Neuronal stem cell (in vitro differentiated cells): ENCODE results near the gene SLC12A9.
"Not testable (repeated sequence)": the region's sequence is repeated elsewhere in the genome, so short reads cannot be mapped to it uniquely, and the experiment has no call there.

Experiments
- DNase-seq: peaks from one replicate; pipeline ENCODE4 v3.0.0-alpha.2; 2013; ENCODE audit warnings: low spot score
- H2AFZ ChIP-seq: one replicate; pipeline ENCODE4 v1.6.1; 2013; ENCODE audit warnings: mild to moderate bottlenecking, low read length, inconsistent platforms
- H2AK5ac ChIP-seq: 2 replicates; pipeline ENCODE4 v1.6.1; 2013; ENCODE audit warnings: low read depth, mild to moderate bottlenecking, inconsistent platforms, low read length, moderate library complexity, mixed read lengths
- H2BK120ac ChIP-seq: 2 replicates; pipeline ENCODE4 v1.6.1; 2013; ENCODE audit warnings: low read depth, mild to moderate bottlenecking, inconsistent platforms, low read length, moderate library complexity, mixed read lengths
- H2BK12ac ChIP-seq: one replicate; pipeline ENCODE4 v1.6.1; 2013; ENCODE audit warnings: low read length, inconsistent platforms
- H2BK15ac ChIP-seq: 2 replicates; pipeline ENCODE4 v1.6.1; 2013; ENCODE audit warnings: mild to moderate bottlenecking, low read length, inconsistent platforms, mixed read lengths
- H2BK5ac ChIP-seq: one replicate; pipeline ENCODE4 v1.6.1; 2013; ENCODE audit warnings: inconsistent platforms, mild to moderate bottlenecking, low read length, moderate library complexity
- H3K14ac ChIP-seq: one replicate; pipeline ENCODE4 v1.6.1; 2013; ENCODE audit warnings: low read length, inconsistent platforms
- H3K18ac ChIP-seq: 2 replicates; pipeline ENCODE4 v1.6.1; 2013; ENCODE audit warnings: low read length, inconsistent platforms
- H3K23ac ChIP-seq: 2 replicates; pipeline ENCODE4 v1.6.1; 2013; ENCODE audit warnings: low read depth, mild to moderate bottlenecking, mixed read lengths, low read length, inconsistent platforms; ENCODE audit not compliant: poor library complexity
- H3K27ac ChIP-seq: replicated peaks from 3 replicates; pipeline ENCODE4 v1.5.1; 2013; ENCODE audit warnings: low read length, inconsistent platforms
- H3K27me3 ChIP-seq, 3 experiments: 2 replicates each; pipeline ENCODE4 v1.6.1; 2013; ENCODE audit warnings: low read length in 3 of 3, mild to moderate bottlenecking in 2 of 3, inconsistent platforms in 1 of 3, low read depth in 1 of 3, mixed read lengths in 1 of 3, moderate library complexity in 1 of 3; ENCODE audit not compliant: control insufficient read depth in 3 of 3, insufficient read depth in 3 of 3
- H3K36me3 ChIP-seq, 2 donors: replicated peaks in 1 of 2; 2 replicates each; pipeline ENCODE4 v1.6.1; 2013; ENCODE audit warnings: low read length in 2 of 2; ENCODE audit not compliant: control insufficient read depth in 2 of 2, insufficient read depth in 2 of 2
- H3K4ac ChIP-seq: 2 replicates; pipeline ENCODE4 v1.6.1; 2013; ENCODE audit warnings: inconsistent platforms, mild to moderate bottlenecking, low read length, moderate library complexity
- H3K4me1 ChIP-seq, 2 donors: 1 replicate in 1 of 2; 2 replicates in 1 of 2; pipeline ENCODE4 v1.6.1; 2013; ENCODE audit warnings: low read length in 2 of 2, low read depth in 1 of 2; ENCODE audit not compliant: control insufficient read depth in 2 of 2, insufficient read depth in 1 of 2
- H3K4me2 ChIP-seq: one replicate; pipeline ENCODE4 v1.6.1; 2013; ENCODE audit warnings: mild to moderate bottlenecking, low read length, inconsistent platforms; ENCODE audit not compliant: insufficient read depth, poor library complexity, severe bottlenecking
- H3K4me3 ChIP-seq, 2 donors: 2 replicates each; pipeline ENCODE4 v1.5.1; 2013; ENCODE audit warnings: low read length in 2 of 2, mild to moderate bottlenecking in 2 of 2, inconsistent platforms in 1 of 2, moderate library complexity in 1 of 2
- H3K79me1 ChIP-seq: one replicate; pipeline ENCODE4 v1.6.1; 2013; ENCODE audit warnings: low read depth, mild to moderate bottlenecking, inconsistent platforms, low read length, moderate library complexity
- H3K9ac ChIP-seq: one replicate; pipeline ENCODE4 v1.6.1; 2013; ENCODE audit warnings: mild to moderate bottlenecking, low read depth, low read length, inconsistent platforms; ENCODE audit not compliant: poor library complexity
- H3K9me3 ChIP-seq, 2 donors: replicated peaks in 1 of 2; 2 replicates each; pipeline versions ENCODE3 to v1.6.1; 2013; ENCODE audit warnings: low read length in 2 of 2, mild to moderate bottlenecking in 2 of 2, inconsistent platforms in 1 of 2, low read depth in 1 of 2, mixed read lengths in 1 of 2, moderate library complexity in 1 of 2; ENCODE audit not compliant: control insufficient read depth in 2 of 2, insufficient read depth in 1 of 2
- H4K8ac ChIP-seq: one replicate; pipeline ENCODE4 v1.6.1; 2013; ENCODE audit warnings: low read depth, mild to moderate bottlenecking, inconsistent platforms, low read length, moderate library complexity
- H4K91ac ChIP-seq: one replicate; pipeline ENCODE4 v1.6.1; 2013; ENCODE audit warnings: low read length, low read depth, mild to moderate bottlenecking, inconsistent platforms; ENCODE audit not compliant: poor library complexity
- WGBS, 2 donors: extraction: QIAGEN DNeasy Blood & Tissue Kit; methylation state at CpG; one replicate each; pipeline ENCODE4 v1.1.7; 2013; ENCODE audit warnings: missing lambda C conversion rate in 2 of 2, mixed read lengths in 1 of 2; ENCODE audit not compliant: insufficient read length in 2 of 2, insufficient replicate concordance in 1 of 2; ENCODE audit errors: extremely low coverage in 2 of 2; 5-methylcytosine and 5-hydroxymethylcytosine counted together

SLC12A9 gene

GRCh38 chr7:100804681-100805431, 47.7 kb upstream of the SLC12A9 start:
- Histone ChIP-seq H2BK120ac (no peak overlapping the region), H4K91ac (no peak overlapping the region), H3K27me3 (no peaks in the 10 kb centered on the region), H2AK5ac (no peak overlapping the region), H2AFZ (no peak overlapping the region), H3K79me1 (peaks cover 1% of the 10 kb centered on the region), H3K9ac (no peak overlapping the region), H3K4ac (no peak overlapping the region), H2BK12ac (no peak overlapping the region), H3K9me3 (no peaks in the 10 kb centered on the region), H3K23ac (no peak overlapping the region), H2BK5ac (no peak overlapping the region), H3K4me2 (no peak overlapping the region), H3K36me3 (peaks cover 49 to 81% of the 10 kb centered on the region in 2 donors), H3K4me1 (peaks cover 0 to 3% of the 10 kb centered on the region in 2 donors), H3K4me3 (no peak overlapping the region), H3K27ac (no peak overlapping the region), H3K18ac (no peak overlapping the region), H2BK15ac (no peak overlapping the region), H3K14ac (no peak overlapping the region), H4K8ac (no peak overlapping the region)
- WGBS, 2 donors: no CpG with 5 or more reads among the region's 22 CpGs
- no peak for DNase-seq

GRCh38 chr7:100806276-100806675, 46.2 kb upstream of the SLC12A9 start:
- no CpG with 5 or more reads among the region's 9 CpGs for WGBS, 2 donors
- Histone ChIP-seq H3K4ac (no peak overlapping the region), H3K36me3 (peaks cover 56 to 95% of the 10 kb centered on the region in 2 donors), H3K4me1 (peaks cover 0 to 3% of the 10 kb centered on the region in 2 donors), H4K8ac (no peak overlapping the region), H4K91ac (no peak overlapping the region), H2BK120ac (no peak overlapping the region), H3K18ac (no peak overlapping the region), H3K27me3 (no peaks in the 10 kb centered on the region), H3K14ac (no peak overlapping the region), H3K9me3 (no peaks in the 10 kb centered on the region), H3K27ac (no peak overlapping the region), H3K4me2 (no peak overlapping the region), H2AK5ac (no peak overlapping the region), H2BK5ac (no peak overlapping the region), H2AFZ (no peak overlapping the region), H2BK12ac (no peak overlapping the region), H3K9ac (no peak overlapping the region), H3K4me3 (no peak overlapping the region), H3K79me1 (peaks cover 1% of the 10 kb centered on the region), H2BK15ac (no peak overlapping the region), H3K23ac (no peak overlapping the region)
- DNase-seq: no peak

- H3K4me1 ChIP-seq: not testable (repeated sequence)
- peaks cover 60 to 98% of the 10 kb centered on the region in 2 donors for H3K36me3 ChIP-seq
Measured at GRCh38 chr7:100806883-100807282, 45.6 kb upstream of the SLC12A9 start.

GRCh38 chr7:100808354-100808875, 44.1 kb upstream of the SLC12A9 start:
- H3K23ac ChIP-seq: no peak overlapping the region
- H4K8ac ChIP-seq: no peak overlapping the region
- WGBS, 2 donors: no CpG with 5 or more reads among the region's 5 CpGs
- H3K18ac ChIP-seq: no peak overlapping the region
- H2BK120ac ChIP-seq: no peak overlapping the region
- H4K91ac ChIP-seq: no peak overlapping the region
- H3K79me1 ChIP-seq: peaks cover 4% of the 10 kb centered on the region
- no peak overlapping the region for H2BK5ac ChIP-seq
- no peak overlapping the region for H2AFZ ChIP-seq
- no peak overlapping the region for H3K4me2 ChIP-seq
- no peak overlapping the region for H2BK12ac ChIP-seq
- H3K4ac ChIP-seq: no peak overlapping the region
- H3K27ac ChIP-seq: no peak overlapping the region
- no peak overlapping the region for H3K9ac ChIP-seq
- DNase-seq: no peak
- H3K9me3 ChIP-seq: no peaks in the 10 kb centered on the region
- H3K27me3 ChIP-seq: no peaks in the 10 kb centered on the region
- H3K4me1 ChIP-seq: peaks cover 0 to 3% of the 10 kb centered on the region in 2 donors
- no peak overlapping the region for H2AK5ac ChIP-seq
- H3K4me3 ChIP-seq: no peak overlapping the region
- H2BK15ac ChIP-seq: no peak overlapping the region
- no peak overlapping the region for H3K14ac ChIP-seq
- H3K36me3 ChIP-seq: peaks cover 62 to 98% of the 10 kb centered on the region in 2 donors

More at GRCh38 chr7:100806883-100807282, 45.6 kb upstream of the SLC12A9 start:
- DNase-seq, H3K4me3 ChIP-seq, H3K4ac ChIP-seq, H4K8ac ChIP-seq, H4K91ac ChIP-seq, H3K9ac ChIP-seq, H2BK15ac ChIP-seq, H3K27me3 ChIP-seq, H2AFZ ChIP-seq, H3K18ac ChIP-seq, H3K14ac ChIP-seq, H3K4me2 ChIP-seq, H2BK12ac ChIP-seq, H3K23ac ChIP-seq, H2BK5ac ChIP-seq, H3K79me1 ChIP-seq, H2AK5ac ChIP-seq, H3K27ac ChIP-seq, H3K9me3 ChIP-seq, H2BK120ac ChIP-seq: not testable (repeated sequence)
- WGBS, 2 donors: no CpG with 5 or more reads among the region's 6 CpGs
